ENCODE results near the gene STK38.

- TF ChIP-seq POLR2A (IDR thresholded peaks at IDR 0.05; ENCODE audit: low read length) (no peak), CTCF (IDR thresholded peaks at IDR 0.05) (no peak), USF2 (IDR thresholded peaks at IDR 0.05) (no peak), CHD2 (IDR thresholded peaks at IDR 0.05; ENCODE audit: low read length, partially characterized antibody) (no peak), RAD21 (conservative IDR thresholded peaks at IDR 0.05 in 1 of 2, IDR thresholded peaks at IDR 0.05 in 1 of 2) (no peak), JUN (IDR thresholded peaks at IDR 0.05) (no peak), KDM1A (IDR thresholded peaks at IDR 0.05; ENCODE audit: low read depth) (no peak), RCOR1 (IDR thresholded peaks at IDR 0.05; ENCODE audit: low read depth, low read length) (no peak), CEBPB (IDR thresholded peaks at IDR 0.05) (no peak), PHF8 (IDR thresholded peaks at IDR 0.05; ENCODE audit: borderline replicate concordance, low read depth) (no peak), CBX2 (IDR thresholded peaks at IDR 0.05; ENCODE audit: borderline replicate concordance, low read depth) (no peak), POLR2AphosphoS2 (conservative IDR thresholded peaks at IDR 0.05; ENCODE audit: low read length) (no peak), REST (IDR thresholded peaks at IDR 0.05) (no peak)
Observed at GRCh38 chr6:36467625-36468024, 79.7 kb downstream of the STK38 start.

Data from A549 (cell line).